ENCODE measurements around the gene ZCCHC7. TPM values are rescaled to one million over a fixed set of nuclear protein-coding genes. Genes with fewer than 3 reads are reported as not detected.

Gene ZCCHC7
- total and polyA plus RNA-seq, 2 experiments from 2014 or later: 29.8 to 38.8 TPM

DNA sequence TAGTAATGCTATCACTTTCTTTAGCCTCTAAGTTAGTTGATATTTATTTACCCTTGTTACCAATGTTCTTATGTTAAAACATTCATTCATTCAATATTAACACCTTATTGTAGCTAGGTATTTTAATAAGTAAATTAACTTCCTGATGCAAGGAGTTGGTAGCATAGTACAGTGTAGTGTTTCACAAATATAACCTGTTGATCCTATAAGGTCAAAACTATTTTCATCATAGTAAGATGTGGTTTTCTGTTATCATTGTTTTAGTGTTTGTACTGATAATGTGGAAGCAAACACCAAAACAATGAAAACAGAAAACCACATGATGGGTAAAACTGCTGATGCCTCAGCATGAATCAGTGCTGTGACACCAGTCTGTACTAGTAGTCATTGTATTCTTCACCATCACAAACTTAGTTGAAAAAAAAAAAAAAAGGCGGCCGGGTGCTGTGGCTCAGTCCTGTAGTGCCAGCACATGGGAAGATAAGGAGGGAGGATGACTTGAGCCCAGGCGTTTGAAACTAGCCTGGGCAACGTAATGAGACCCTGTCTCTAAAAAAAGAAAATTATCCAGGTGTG lies 36.5 kb downstream of the ZCCHC7 start:
- Histone ChIP-seq H3K27ac (ENCODE audit: low read depth) (no peak overlapping the region), H4K20me1 (replicated peaks; ENCODE audit: insufficient read depth) (no peaks in the 10 kb centered on the region; the same call in 1 of the 2 replicates), H3K4me1 (ENCODE audit: insufficient read depth) (no peaks in the 10 kb centered on the region), H2AFZ (no peak overlapping the region), H3K4me3 (no peak overlapping the region), H3K9me2 (ENCODE audit: insufficient read depth) (no peaks in the 10 kb centered on the region), H3K27me3 (ENCODE audit: insufficient read depth) (no peaks in the 10 kb centered on the region), H3F3A (replicated peaks; ENCODE audit: low read depth) (no peaks in the 10 kb centered on the region), H3K36me3 (ENCODE audit: insufficient read depth) (no peaks in the 10 kb centered on the region), H3K79me2 (replicated peaks; ENCODE audit: insufficient read depth) (peaks cover 27% of the 10 kb centered on the region), H3K4me2 (no peak overlapping the region)
- H3K9me3 Mint-ChIP-seq: no peaks in the 10 kb centered on the region
- peaks cover 16% of the 10 kb centered on the region for H3K36me3 Mint-ChIP-seq (ENCODE audit: low read depth)
- ATAC-seq (no peak), DNase-seq (ENCODE audit: low spot score) (no peak)
- H3K4me1 Mint-ChIP-seq: peaks cover 2% of the 10 kb centered on the region; the same call in 2 of the 3 replicates
- TF ChIP-seq EZH2 (IDR thresholded peaks at IDR 0.05; ENCODE audit: low read depth, unreplicated experiment): no peak
- no peak for TF ChIP-seq NANOG (IDR thresholded peaks at IDR 0.05; ENCODE audit: borderline replicate concordance)
- TF ChIP-seq CREB1 (CRISPR knock-in tag; IDR thresholded peaks at IDR 0.05; ENCODE audit: low read depth): no peak
- TF ChIP-seq, protein P1, sequence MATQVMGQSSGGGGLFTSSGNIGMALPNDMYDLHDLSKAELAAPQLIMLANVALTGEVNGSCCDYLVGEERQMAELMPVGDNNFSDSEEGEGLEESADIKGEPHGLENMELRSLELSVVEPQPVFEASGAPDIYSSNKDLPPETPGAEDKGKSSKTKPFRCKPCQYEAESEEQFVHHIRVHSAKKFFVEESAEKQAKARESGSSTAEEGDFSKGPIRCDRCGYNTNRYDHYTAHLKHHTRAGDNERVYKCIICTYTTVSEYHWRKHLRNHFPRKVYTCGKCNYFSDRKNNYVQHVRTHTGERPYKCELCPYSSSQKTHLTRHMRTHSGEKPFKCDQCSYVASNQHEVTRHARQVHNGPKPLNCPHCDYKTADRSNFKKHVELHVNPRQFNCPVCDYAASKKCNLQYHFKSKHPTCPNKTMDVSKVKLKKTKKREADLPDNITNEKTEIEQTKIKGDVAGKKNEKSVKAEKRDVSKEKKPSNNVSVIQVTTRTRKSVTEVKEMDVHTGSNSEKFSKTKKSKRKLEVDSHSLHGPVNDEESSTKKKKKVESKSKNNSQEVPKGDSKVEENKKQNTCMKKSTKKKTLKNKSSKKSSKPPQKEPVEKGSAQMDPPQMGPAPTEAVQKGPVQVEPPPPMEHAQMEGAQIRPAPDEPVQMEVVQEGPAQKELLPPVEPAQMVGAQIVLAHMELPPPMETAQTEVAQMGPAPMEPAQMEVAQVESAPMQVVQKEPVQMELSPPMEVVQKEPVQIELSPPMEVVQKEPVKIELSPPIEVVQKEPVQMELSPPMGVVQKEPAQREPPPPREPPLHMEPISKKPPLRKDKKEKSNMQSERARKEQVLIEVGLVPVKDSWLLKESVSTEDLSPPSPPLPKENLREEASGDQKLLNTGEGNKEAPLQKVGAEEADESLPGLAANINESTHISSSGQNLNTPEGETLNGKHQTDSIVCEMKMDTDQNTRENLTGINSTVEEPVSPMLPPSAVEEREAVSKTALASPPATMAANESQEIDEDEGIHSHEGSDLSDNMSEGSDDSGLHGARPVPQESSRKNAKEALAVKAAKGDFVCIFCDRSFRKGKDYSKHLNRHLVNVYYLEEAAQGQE (IDR thresholded peaks at IDR 0.05; ENCODE audit: unreplicated experiment): no peak
- TF ChIP-seq EZH2phosphoT487 (IDR thresholded peaks at IDR 0.05; ENCODE audit: unreplicated experiment): no peak
- TF ChIP-seq, protein P2, sequence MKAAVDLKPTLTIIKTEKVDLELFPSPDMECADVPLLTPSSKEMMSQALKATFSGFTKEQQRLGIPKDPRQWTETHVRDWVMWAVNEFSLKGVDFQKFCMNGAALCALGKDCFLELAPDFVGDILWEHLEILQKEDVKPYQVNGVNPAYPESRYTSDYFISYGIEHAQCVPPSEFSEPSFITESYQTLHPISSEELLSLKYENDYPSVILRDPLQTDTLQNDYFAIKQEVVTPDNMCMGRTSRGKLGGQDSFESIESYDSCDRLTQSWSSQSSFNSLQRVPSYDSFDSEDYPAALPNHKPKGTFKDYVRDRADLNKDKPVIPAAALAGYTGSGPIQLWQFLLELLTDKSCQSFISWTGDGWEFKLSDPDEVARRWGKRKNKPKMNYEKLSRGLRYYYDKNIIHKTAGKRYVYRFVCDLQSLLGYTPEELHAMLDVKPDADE (IDR thresholded peaks at IDR 0.05): no peak
- TF ChIP-seq, protein P3, sequence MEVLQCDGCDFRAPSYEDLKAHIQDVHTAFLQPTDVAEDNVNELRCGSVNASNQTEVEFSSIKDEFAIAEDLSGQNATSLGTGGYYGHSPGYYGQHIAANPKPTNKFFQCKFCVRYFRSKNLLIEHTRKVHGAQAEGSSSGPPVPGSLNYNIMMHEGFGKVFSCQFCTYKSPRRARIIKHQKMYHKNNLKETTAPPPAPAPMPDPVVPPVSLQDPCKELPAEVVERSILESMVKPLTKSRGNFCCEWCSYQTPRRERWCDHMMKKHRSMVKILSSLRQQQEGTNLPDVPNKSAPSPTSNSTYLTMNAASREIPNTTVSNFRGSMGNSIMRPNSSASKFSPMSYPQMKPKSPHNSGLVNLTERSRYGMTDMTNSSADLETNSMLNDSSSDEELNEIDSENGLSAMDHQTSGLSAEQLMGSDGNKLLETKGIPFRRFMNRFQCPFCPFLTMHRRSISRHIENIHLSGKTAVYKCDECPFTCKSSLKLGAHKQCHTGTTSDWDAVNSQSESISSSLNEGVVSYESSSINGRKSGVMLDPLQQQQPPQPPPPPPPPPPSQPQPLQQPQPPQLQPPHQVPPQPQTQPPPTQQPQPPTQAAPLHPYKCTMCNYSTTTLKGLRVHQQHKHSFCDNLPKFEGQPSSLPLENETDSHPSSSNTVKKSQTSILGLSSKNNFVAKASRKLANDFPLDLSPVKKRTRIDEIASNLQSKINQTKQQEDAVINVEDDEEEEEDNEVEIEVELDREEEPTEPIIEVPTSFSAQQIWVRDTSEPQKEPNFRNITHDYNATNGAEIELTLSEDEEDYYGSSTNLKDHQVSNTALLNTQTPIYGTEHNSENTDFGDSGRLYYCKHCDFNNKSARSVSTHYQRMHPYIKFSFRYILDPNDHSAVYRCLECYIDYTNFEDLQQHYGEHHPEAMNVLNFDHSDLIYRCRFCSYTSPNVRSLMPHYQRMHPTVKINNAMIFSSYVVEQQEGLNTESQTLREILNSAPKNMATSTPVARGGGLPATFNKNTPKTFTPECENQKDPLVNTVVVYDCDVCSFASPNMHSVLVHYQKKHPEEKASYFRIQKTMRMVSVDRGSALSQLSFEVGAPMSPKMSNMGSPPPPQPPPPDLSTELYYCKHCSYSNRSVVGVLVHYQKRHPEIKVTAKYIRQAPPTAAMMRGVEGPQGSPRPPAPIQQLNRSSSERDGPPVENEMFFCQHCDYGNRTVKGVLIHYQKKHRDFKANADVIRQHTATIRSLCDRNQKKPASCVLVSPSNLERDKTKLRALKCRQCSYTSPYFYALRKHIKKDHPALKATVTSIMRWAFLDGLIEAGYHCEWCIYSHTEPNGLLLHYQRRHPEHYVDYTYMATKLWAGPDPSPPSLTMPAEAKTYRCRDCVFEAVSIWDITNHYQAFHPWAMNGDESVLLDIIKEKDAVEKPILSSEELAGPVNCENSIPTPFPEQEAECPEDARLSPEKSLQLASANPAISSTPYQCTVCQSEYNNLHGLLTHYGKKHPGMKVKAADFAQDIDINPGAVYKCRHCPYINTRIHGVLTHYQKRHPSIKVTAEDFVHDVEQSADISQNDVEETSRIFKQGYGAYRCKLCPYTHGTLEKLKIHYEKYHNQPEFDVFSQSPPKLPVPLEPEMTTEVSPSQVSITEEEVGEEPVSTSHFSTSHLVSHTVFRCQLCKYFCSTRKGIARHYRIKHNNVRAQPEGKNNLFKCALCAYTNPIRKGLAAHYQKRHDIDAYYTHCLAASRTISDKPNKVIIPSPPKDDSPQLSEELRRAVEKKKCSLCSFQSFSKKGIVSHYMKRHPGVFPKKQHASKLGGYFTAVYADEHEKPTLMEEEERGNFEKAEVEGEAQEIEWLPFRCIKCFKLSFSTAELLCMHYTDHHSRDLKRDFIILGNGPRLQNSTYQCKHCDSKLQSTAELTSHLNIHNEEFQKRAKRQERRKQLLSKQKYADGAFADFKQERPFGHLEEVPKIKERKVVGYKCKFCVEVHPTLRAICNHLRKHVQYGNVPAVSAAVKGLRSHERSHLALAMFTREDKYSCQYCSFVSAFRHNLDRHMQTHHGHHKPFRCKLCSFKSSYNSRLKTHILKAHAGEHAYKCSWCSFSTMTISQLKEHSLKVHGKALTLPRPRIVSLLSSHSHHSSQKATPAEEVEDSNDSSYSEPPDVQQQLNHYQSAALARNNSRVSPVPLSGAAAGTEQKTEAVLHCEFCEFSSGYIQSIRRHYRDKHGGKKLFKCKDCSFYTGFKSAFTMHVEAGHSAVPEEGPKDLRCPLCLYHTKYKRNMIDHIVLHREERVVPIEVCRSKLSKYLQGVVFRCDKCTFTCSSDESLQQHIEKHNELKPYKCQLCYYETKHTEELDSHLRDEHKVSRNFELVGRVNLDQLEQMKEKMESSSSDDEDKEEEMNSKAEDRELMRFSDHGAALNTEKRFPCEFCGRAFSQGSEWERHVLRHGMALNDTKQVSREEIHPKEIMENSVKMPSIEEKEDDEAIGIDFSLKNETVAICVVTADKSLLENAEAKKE (CRISPR knock-in tag; IDR thresholded peaks at IDR 0.05): no peak
- TF ChIP-seq, protein P4, sequence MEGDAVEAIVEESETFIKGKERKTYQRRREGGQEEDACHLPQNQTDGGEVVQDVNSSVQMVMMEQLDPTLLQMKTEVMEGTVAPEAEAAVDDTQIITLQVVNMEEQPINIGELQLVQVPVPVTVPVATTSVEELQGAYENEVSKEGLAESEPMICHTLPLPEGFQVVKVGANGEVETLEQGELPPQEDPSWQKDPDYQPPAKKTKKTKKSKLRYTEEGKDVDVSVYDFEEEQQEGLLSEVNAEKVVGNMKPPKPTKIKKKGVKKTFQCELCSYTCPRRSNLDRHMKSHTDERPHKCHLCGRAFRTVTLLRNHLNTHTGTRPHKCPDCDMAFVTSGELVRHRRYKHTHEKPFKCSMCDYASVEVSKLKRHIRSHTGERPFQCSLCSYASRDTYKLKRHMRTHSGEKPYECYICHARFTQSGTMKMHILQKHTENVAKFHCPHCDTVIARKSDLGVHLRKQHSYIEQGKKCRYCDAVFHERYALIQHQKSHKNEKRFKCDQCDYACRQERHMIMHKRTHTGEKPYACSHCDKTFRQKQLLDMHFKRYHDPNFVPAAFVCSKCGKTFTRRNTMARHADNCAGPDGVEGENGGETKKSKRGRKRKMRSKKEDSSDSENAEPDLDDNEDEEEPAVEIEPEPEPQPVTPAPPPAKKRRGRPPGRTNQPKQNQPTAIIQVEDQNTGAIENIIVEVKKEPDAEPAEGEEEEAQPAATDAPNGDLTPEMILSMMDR (conservative IDR thresholded peaks at IDR 0.05; ENCODE audit: low read depth in 2 of 2): no peak
- TF ChIP-seq ZNF114 (CRISPR knock-in tag; IDR thresholded peaks at IDR 0.05): no peak
- TF ChIP-seq ZNF331 (CRISPR knock-in tag; IDR thresholded peaks at IDR 0.05; ENCODE audit: low read depth): no peak
- TF ChIP-seq STAT1 (IDR thresholded peaks at IDR 0.05; ENCODE audit: unreplicated experiment): no peak
- TF ChIP-seq POLR2AphosphoS5 (IDR thresholded peaks at IDR 0.05; ENCODE audit: low read depth): no peak
- no peak for TF ChIP-seq JUNB (IDR thresholded peaks at IDR 0.05; ENCODE audit: unreplicated experiment)
- H3K27me3 Mint-ChIP-seq (ENCODE audit: insufficient read depth, low read depth, poor library complexity): no peaks in the 10 kb centered on the region
- H3K4me3 Mint-ChIP-seq: no peak overlapping the region
- H3K27ac Mint-ChIP-seq: no peak overlapping the region
